ENCODE results near the gene NR2C2.

NR2C2 gene

DNA sequence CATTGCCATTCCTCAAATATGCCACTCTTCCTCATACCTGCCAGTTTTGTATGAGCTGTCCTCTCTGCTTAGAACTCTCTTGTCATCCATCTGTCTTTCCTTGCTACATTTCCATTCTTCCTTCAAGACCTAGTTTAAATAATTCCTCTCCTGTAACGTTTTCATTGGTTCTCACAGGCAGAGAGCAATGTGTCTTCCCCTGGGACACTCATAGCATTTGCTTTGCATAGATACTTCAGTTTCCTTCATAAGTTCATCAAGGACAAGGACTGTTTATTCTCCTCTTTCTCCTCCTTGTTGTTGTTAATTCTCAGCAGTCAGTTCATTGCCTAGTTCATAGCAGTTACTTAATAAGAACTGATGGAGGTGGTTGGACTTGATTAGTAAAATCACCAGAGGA, 10.5 kb downstream of the NR2C2 start:
- no peaks in the 10 kb centered on the region for H3K27me3 ChIP-seq (replicated peaks)
- no peak for DNase-seq
- H3K4me3 ChIP-seq (ENCODE audit: low read depth, low read length): no peak overlapping the region
- H3K27ac ChIP-seq: no peak overlapping the region
- in situ Hi-C loops (cut with HindIII; ENCODE audit: low pct_ligation_motif_present, low sequenced_read_pairs): no loop called here
- no peaks in the 10 kb centered on the region for H3K36me3 ChIP-seq (replicated peaks)
- TF ChIP-seq, protein P1, sequence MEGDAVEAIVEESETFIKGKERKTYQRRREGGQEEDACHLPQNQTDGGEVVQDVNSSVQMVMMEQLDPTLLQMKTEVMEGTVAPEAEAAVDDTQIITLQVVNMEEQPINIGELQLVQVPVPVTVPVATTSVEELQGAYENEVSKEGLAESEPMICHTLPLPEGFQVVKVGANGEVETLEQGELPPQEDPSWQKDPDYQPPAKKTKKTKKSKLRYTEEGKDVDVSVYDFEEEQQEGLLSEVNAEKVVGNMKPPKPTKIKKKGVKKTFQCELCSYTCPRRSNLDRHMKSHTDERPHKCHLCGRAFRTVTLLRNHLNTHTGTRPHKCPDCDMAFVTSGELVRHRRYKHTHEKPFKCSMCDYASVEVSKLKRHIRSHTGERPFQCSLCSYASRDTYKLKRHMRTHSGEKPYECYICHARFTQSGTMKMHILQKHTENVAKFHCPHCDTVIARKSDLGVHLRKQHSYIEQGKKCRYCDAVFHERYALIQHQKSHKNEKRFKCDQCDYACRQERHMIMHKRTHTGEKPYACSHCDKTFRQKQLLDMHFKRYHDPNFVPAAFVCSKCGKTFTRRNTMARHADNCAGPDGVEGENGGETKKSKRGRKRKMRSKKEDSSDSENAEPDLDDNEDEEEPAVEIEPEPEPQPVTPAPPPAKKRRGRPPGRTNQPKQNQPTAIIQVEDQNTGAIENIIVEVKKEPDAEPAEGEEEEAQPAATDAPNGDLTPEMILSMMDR (IDR thresholded peaks at IDR 0.05; ENCODE audit: low read depth, low read length, missing control alignments): no peak

- Histone ChIP-seq H3K4me3 (ENCODE audit: low read depth, low read length) (no peak overlapping the region), H3K27me3 (replicated peaks) (no peaks in the 10 kb centered on the region), H3K36me3 (replicated peaks) (no peaks in the 10 kb centered on the region), H3K27ac (no peak overlapping the region)
- no peak for DNase-seq
- in situ Hi-C loops (cut with HindIII; ENCODE audit: low pct_ligation_motif_present, low sequenced_read_pairs): no loop called here
- TF ChIP-seq, protein P1 (IDR thresholded peaks at IDR 0.05; ENCODE audit: low read depth, low read length, missing control alignments): no peak
These were observed 12.1 kb downstream of the NR2C2 start for GRCh38 chr3:14959359-14959943.

GRCh38 chr3:14962762-14963161, 15.4 kb downstream of the NR2C2 start:
- in situ Hi-C loops (cut with HindIII; ENCODE audit: low pct_ligation_motif_present, low sequenced_read_pairs): no loop called here
- Histone ChIP-seq H3K27ac (no peak overlapping the region), H3K36me3 (replicated peaks) (no peaks in the 10 kb centered on the region), H3K4me3 (ENCODE audit: low read depth, low read length) (no peak overlapping the region), H3K27me3 (replicated peaks) (no peaks in the 10 kb centered on the region)
- DNase-seq: peak; percentile 26
- TF ChIP-seq, protein P1 (IDR thresholded peaks at IDR 0.05; ENCODE audit: low read depth, low read length, missing control alignments): no peak

DNA sequence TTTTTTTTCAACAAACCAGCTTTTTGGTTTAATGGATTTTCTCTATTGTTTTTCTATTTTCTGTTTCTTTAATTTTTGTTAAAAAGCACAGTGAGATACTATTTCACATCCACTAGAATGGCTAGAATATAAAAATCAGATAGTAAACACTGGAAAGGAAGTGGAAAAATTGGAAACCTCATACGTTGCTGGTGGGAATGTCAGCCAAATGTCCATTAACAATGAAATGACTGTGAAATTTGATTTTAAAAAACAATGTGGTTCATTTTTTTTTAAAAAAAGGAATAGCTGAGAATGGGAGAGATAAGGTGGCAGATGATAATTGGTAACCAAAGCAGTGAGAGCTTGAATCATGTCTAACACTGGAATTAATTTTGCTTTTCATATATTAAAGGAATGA, 19.9 kb downstream of the NR2C2 start:
- Histone ChIP-seq H3K36me3 (replicated peaks) (peaks cover 2% of the 10 kb centered on the region), H3K27ac (no peak overlapping the region), H3K4me3 (ENCODE audit: low read depth, low read length) (no peak overlapping the region), H3K27me3 (replicated peaks) (no peaks in the 10 kb centered on the region)
- no peak for DNase-seq
- in situ Hi-C loops (cut with HindIII; ENCODE audit: low pct_ligation_motif_present, low sequenced_read_pairs): no loop called here
- TF ChIP-seq, protein P1 (IDR thresholded peaks at IDR 0.05; ENCODE audit: low read depth, low read length, missing control alignments): no peak

- H3K27ac ChIP-seq: no peak overlapping the region
These were observed 22.3 kb downstream of the NR2C2 start for GRCh38 chr3:14969671-14970070.

More at GRCh38 chr3:14969671-14970070, 22.3 kb downstream of the NR2C2 start:
- Histone ChIP-seq H3K27me3 (replicated peaks) (no peaks in the 10 kb centered on the region), H3K36me3 (replicated peaks) (peaks cover 6% of the 10 kb centered on the region), H3K4me3 (ENCODE audit: low read depth, low read length) (no peak overlapping the region)
- no peak for DNase-seq
- in situ Hi-C loops (cut with HindIII; ENCODE audit: low pct_ligation_motif_present, low sequenced_read_pairs): no loop called here
- TF ChIP-seq, protein P1 (IDR thresholded peaks at IDR 0.05; ENCODE audit: low read depth, low read length, missing control alignments): no peak
